Omental fat pad (tissue), 4 donors: ENCODE results near the gene RAB40B. TPM values are rescaled to one million over a fixed set of nuclear protein-coding genes. Genes with fewer than 3 reads are reported as not detected.

ENCODE experiments used
- ATAC-seq: fragments of 150-250 bp; one replicate; pipeline ENCODE4 v1.9.1; 2016; ENCODE audit warnings: mild to moderate bottlenecking, moderate library complexity; ENCODE audit not compliant: low FRiP score
- DNase-seq: peaks from one replicate; pipeline ENCODE4 v3.0.0-alpha.2; 2019; ENCODE audit warnings: low spot score
- CTCF ChIP-seq, 3 donors: fragments of 450-650 bp; IDR thresholded peaks; one replicate each; pipeline ENCODE4 v1.5.1; 2016 to 2017; ENCODE audit warnings: antibody characterized with exemption in 3 of 3, mild to moderate bottlenecking in 3 of 3, moderate library complexity in 2 of 3
- total RNA-seq, 4 donors: library from RNA; depleted of rRNA; stranded (reverse); fragments of >200 nt; gene quantifications; one replicate each; pipeline ENCODE4 v1.1.0, GENCODE V29; 2016

RAB40B gene
- total RNA-seq, 4 donors from 2014 or later, result 8.0 to 12.3 (median 9.6) TPM

GRCh38 chr17:82709676-82710498, 11.4 kb upstream of the RAB40B start:
- TF ChIP-seq CTCF (IDR thresholded peaks at IDR 0.05), result no peak
- no peak for ATAC-seq

GRCh38 chr17:82709024-82709675, 10.7 kb upstream of the RAB40B start:
- DNase-seq (no peak), ATAC-seq (no peak)
- TF ChIP-seq CTCF (IDR thresholded peaks at IDR 0.05), result no peak

More at GRCh38 chr17:82709676-82710498, 11.4 kb upstream of the RAB40B start:
- no peak for DNase-seq

GRCh38 chr17:82705756-82706155, 7.3 kb upstream of the RAB40B start:
- ATAC-seq (no peak), DNase-seq (no peak)
- no peak for TF ChIP-seq CTCF (IDR thresholded peaks at IDR 0.05)

- ATAC-seq, result no peak
- no peak for DNase-seq
- no peak for TF ChIP-seq CTCF (IDR thresholded peaks at IDR 0.05)
Measured at GRCh38 chr17:82704886-82705285, 6.4 kb upstream of the RAB40B start.

- TF ChIP-seq CTCF (IDR thresholded peaks at IDR 0.05), result no peak
- DNase-seq (no peak), ATAC-seq (no peak)
Measured at GRCh38 chr17:82703935-82704865, 5.7 kb upstream of the RAB40B start.

GRCh38 chr17:82703036-82703745, 4.7 kb upstream of the RAB40B start:
- DNase-seq (no peak), ATAC-seq (no peak)
- TF ChIP-seq CTCF (IDR thresholded peaks at IDR 0.05), result no peak
